GM10266 (cell line): ENCODE results near the gene FLOT2.
"Not testable (repeated sequence)": the region's sequence is repeated elsewhere in the genome, so short reads cannot be mapped to it uniquely, and the experiment has no call there.

ENCODE experiments used
- DNase-seq: peaks from one replicate; pipeline ENCODE4 v3.0.0; 2012; ENCODE audit errors: extremely low spot score
- TF ChIP-seq, protein P1 (sequence below): IDR thresholded peaks from 2 replicates; pipeline ENCODE4 v1.5.1; 2012; ENCODE audit warnings: mild to moderate bottlenecking, low read depth; ENCODE audit not compliant: control insufficient read depth, insufficient read depth; ENCODE audit errors: missing control alignments

FLOT2 gene

GRCh38 chr17:28848667-28849066, 48.9 kb downstream of the FLOT2 start:
- TF ChIP-seq, protein P1, sequence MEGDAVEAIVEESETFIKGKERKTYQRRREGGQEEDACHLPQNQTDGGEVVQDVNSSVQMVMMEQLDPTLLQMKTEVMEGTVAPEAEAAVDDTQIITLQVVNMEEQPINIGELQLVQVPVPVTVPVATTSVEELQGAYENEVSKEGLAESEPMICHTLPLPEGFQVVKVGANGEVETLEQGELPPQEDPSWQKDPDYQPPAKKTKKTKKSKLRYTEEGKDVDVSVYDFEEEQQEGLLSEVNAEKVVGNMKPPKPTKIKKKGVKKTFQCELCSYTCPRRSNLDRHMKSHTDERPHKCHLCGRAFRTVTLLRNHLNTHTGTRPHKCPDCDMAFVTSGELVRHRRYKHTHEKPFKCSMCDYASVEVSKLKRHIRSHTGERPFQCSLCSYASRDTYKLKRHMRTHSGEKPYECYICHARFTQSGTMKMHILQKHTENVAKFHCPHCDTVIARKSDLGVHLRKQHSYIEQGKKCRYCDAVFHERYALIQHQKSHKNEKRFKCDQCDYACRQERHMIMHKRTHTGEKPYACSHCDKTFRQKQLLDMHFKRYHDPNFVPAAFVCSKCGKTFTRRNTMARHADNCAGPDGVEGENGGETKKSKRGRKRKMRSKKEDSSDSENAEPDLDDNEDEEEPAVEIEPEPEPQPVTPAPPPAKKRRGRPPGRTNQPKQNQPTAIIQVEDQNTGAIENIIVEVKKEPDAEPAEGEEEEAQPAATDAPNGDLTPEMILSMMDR: peak; percentile 44
- DNase-seq: peak; percentile 53

DNA sequence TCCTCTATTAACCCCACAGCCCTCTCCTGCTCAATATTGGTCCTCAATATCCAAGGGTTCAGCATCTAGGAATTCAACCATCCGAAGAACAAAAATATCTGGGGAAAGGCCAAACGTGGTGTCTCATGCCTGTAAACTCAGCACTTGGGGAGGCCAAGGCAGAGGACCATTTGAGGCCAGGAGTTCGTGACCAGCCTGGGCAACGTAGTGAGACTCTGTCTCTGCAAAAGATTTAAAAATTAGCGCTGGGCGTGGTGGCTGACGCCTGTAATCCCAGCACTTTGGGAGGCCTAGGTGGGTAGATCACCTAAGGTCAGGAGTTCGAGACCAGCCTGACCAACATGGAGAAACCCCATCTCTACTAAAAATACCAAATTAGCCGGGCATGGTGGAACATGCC, 50.8 kb downstream of the FLOT2 start:
- not testable (repeated sequence) for DNase-seq

DNA sequence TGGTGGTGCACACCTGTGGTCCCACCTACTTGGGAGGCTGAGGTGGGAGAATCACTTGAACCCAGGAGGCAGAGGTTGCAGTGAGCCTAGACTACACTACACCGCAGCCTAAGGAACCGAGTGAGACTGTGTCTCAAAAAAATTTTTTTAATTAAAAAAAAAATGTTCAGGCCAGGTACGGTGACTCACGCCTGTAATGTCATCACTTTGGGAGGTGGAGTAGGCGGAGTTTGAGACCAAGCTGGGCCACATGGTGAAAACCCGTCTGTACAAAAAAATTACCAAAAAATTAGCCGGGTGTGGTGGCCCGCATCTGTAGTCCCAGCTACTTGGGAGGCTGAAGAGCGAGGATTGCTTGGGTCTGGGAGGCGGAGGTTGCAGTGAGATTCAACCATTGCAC, 51.3 kb downstream of the FLOT2 start:
- DNase-seq: no peak
- TF ChIP-seq, protein P1: no peak

DNA sequence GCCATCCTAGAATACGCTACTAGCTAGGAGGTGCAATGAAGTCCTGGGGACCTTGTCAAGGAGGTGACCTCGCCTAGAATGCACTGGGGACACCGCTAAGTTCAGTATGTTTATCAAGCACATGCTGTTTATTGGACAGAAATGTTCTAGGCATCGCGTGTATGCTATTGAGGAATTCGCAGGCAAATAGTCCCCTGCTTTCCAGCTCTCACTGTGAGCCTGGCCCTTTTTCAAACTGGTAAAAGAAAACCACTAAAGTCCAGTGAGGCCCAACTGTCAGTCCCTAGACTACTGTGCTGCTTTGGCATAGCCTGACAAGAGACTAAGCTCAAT, 53.8 kb downstream of the FLOT2 start:
- TF ChIP-seq, protein P1: no peak
- DNase-seq: no peak

DNA sequence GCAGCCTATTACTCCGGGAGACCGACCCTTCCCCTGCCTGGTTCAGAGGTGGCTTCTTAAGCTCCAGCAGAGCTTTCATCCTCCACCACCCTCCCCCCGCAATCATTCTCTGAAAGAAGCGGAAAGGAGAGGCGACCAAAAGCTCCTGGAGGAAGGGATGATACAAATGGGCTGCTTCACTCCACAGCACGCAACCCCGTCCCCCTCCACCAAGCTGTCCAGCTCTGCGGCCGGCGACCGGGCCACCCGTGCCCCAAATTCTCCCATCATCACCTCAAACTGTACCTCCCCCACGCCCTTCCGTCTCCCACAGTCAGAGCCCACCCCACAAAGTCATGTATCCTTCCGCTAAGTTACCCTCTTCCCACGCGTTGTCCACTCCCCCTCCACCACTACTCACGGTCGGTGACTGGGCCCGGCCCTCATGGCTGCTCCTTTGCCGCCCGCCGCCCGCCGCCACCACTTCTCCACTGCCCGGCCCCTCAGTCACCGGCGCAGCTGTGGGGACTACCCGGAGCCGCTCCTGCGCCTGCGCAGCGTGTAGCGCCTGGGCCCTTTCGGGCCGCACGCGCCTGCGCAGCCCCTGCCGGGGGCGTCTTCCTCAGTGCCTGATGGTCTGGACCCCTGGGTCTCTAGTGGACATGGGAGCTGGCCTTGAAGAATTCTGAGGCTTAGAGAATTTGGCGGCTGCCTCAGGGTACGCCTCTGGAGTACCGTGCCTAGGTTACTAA, 55.1 kb downstream of the FLOT2 start, which contains the start of gene FAM222B:
FAM222B (minus strand) TSS at position 509 of the 731 bp plus-strand sequence. CDS start 76,123 bp downstream, outside the sequence.
- peak; percentile 95 for DNase-seq

DNA sequence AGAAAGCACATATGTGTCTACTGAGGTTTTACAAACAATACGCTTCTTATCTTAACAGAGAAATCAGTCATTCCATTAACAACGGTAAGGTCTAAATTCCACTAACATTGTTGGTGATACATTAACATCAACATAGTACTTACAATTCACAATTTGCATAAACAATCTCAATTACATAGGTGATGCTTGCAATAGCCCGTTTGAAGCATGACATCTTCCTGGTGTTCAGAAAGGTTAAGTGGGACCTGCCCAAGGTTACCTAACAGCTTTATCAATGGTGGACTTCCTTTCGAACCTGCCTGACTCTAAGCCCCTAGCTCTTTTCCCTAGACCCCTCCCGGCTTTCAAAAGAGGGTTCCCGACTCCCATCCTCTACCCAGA, 55.6 kb downstream of the FLOT2 start:
- TF ChIP-seq, protein P1: no peak
- peak; percentile 31 for DNase-seq

More for the DNA sequence above, 55.1 kb downstream of the FLOT2 start, which contains the start of gene FAM222B:
- TF ChIP-seq, protein P1: no peak

GRCh38 chr17:28839221-28839620, 58.3 kb downstream of the FLOT2 start:
- TF ChIP-seq, protein P1: no peak
- no peak for DNase-seq

DNA sequence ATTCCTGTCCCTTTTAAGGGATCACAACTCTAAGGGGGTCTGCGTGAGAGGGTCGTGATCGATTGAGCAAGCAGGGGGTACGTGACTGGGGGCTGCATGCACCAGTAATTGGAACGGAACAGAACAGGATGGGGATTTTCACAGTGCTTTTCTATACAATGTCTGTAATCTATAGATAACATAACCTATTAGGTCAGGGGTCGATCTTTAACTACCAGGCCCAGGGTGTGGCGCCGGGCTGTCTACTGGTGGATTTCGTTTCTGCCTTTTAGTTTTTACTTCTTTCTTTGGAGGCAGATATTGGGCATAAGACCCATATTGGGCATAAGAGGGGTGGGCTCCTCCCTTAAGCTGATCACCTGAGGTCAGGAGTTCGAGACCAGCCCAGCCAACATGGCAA, 61.0 kb downstream of the FLOT2 start:
- not testable (repeated sequence) for DNase-seq
